HG02840 (cell line): ENCODE measurements around the gene DNAJC25.
"Not testable (repeated sequence)": the region's sequence is repeated elsewhere in the genome, so short reads cannot be mapped to it uniquely, and the experiment has no call there.

ENCODE experiments used
- ATAC-seq: cut with Tn5 transposase; IDR thresholded peaks from one replicate; pipeline ENCODE4 v1.9.1; 2021; ENCODE audit warnings: mild to moderate bottlenecking, moderate library complexity, moderate number of reproducible peaks; ENCODE audit not compliant: unreplicated experiment, low FRiP score

Gene DNAJC25

GRCh38 chr9:111662576-111663300 is 31.6 kb downstream of the DNAJC25 start:
- ATAC-seq = no peak

GRCh38 chr9:111663301-111663823 is 32.2 kb downstream of the DNAJC25 start:
- no peak for ATAC-seq

GRCh38 chr9:111668026-111668573 is 37.0 kb downstream of the DNAJC25 start:
- no peak for ATAC-seq

GRCh38 chr9:111668601-111669000 is 37.5 kb downstream of the DNAJC25 start:
- not testable (repeated sequence) for ATAC-seq

- ATAC-seq = no peak
Observed at GRCh38 chr9:111674319-111674718, 43.2 kb downstream of the DNAJC25 start.

GRCh38 chr9:111676116-111676515 is 45.0 kb downstream of the DNAJC25 start:
- ATAC-seq = no peak

- ATAC-seq = no peak
Observed at GRCh38 chr9:111678293-111678692, 47.2 kb downstream of the DNAJC25 start.

- ATAC-seq = no peak
Observed at GRCh38 chr9:111679199-111679598, 48.1 kb downstream of the DNAJC25 start.

- ATAC-seq = no peak
Observed at GRCh38 chr9:111683392-111683791, 52.3 kb downstream of the DNAJC25 start.

GRCh38 chr9:111691672-111692329 is 60.7 kb downstream of the DNAJC25 start:
- ATAC-seq = no peak

- no peak for ATAC-seq
Observed at GRCh38 chr9:111696796-111697195, 65.7 kb downstream of the DNAJC25 start.

GRCh38 chr9:111700776-111701175 is 69.6 kb downstream of the DNAJC25 start:
- ATAC-seq = no peak
